ENCODE data around the gene VEGFB. TPM values are rescaled to one million over a fixed set of nuclear protein-coding genes. Genes with fewer than 3 reads are reported as not detected.

Gene VEGFB
- polyA plus RNA-seq, 1 experiment, result 13.2 TPM

GRCh38 chr11:64275031-64275800 is 40.8 kb downstream of the VEGFB start:
- Histone ChIP-seq H3K27me3 (ENCODE audit: control insufficient read depth, insufficient read depth, low read length) (no peaks in the 10 kb centered on the region), H3K4me3 (ENCODE audit: low read depth, low read length) (no peak overlapping the region), H3K36me3 (ENCODE audit: control insufficient read depth, insufficient read depth, low read length) (peaks cover 11% of the 10 kb centered on the region)
- POLR2A ChIA-PET, result no interaction called here
- CTCF ChIA-PET, result interaction anchor here (0.5 to 1.3 kb wide), 3 partner anchors 23 to 130 kb away, joined by 3 read pairs; no protein-coding TSS in a partner anchor
- TF ChIP-seq CTCF (IDR thresholded peaks at IDR 0.05; ENCODE audit: insufficient read depth, low read depth, low read length), result no peak
- no peak for DNase-seq (ENCODE audit: low read depth)

- Histone ChIP-seq H3K4me3 (ENCODE audit: low read depth, low read length) (no peak overlapping the region), H3K27me3 (ENCODE audit: control insufficient read depth, insufficient read depth, low read length) (no peaks in the 10 kb centered on the region), H3K36me3 (ENCODE audit: control insufficient read depth, insufficient read depth, low read length) (peaks cover 11% of the 10 kb centered on the region)
- no peak for TF ChIP-seq CTCF (IDR thresholded peaks at IDR 0.05; ENCODE audit: insufficient read depth, low read depth, low read length)
- DNase-seq (ENCODE audit: low read depth), result no peak
- ChIA-PET CTCF (interaction anchor here (0.5 to 3.7 kb wide), 4 partner anchors 25 to 130 kb away, joined by 3 to 14 read pairs (median 4); no protein-coding TSS in a partner anchor), POLR2A (no interaction called here)
Observed at GRCh38 chr11:64275841-64276240, 41.5 kb downstream of the VEGFB start.

- CTCF ChIA-PET, result interaction anchor here (0.6 to 3.7 kb wide), 3 partner anchors 9 to 26 kb away, joined by 3 to 14 read pairs (median 4); no protein-coding TSS in a partner anchor
- POLR2A ChIA-PET, result no interaction called here
- Histone ChIP-seq H3K27me3 (ENCODE audit: control insufficient read depth, insufficient read depth, low read length) (no peaks in the 10 kb centered on the region), H3K36me3 (ENCODE audit: control insufficient read depth, insufficient read depth, low read length) (peaks cover 11% of the 10 kb centered on the region), H3K4me3 (ENCODE audit: low read depth, low read length) (no peak overlapping the region)
- no peak for DNase-seq (ENCODE audit: low read depth)
- no peak for TF ChIP-seq CTCF (IDR thresholded peaks at IDR 0.05; ENCODE audit: insufficient read depth, low read depth, low read length)
Observed at GRCh38 chr11:64276653-64277431, 42.5 kb downstream of the VEGFB start.

- POLR2A ChIA-PET, result no interaction called here
- no peak for TF ChIP-seq CTCF (IDR thresholded peaks at IDR 0.05; ENCODE audit: insufficient read depth, low read depth, low read length)
- DNase-seq (ENCODE audit: low read depth), result no peak
- Histone ChIP-seq H3K27me3 (ENCODE audit: control insufficient read depth, insufficient read depth, low read length) (no peaks in the 10 kb centered on the region), H3K4me3 (ENCODE audit: low read depth, low read length) (no peak overlapping the region), H3K36me3 (ENCODE audit: control insufficient read depth, insufficient read depth, low read length) (peaks cover 13% of the 10 kb centered on the region)
- CTCF ChIA-PET, result interaction anchor here (0.9 to 3.7 kb wide), 5 partner anchors 9 to 74 kb away, joined by 3 to 14 read pairs (median 5); no protein-coding TSS in a partner anchor
Observed at GRCh38 chr11:64278576-64279190, 44.3 kb downstream of the VEGFB start.

Data from BJ (cell line).